ENCODE data around the gene FANK1.
"Not testable (repeated sequence)": the region's sequence is repeated elsewhere in the genome, so short reads cannot be mapped to it uniquely, and the experiment has no call there.

Gene FANK1

DNA sequence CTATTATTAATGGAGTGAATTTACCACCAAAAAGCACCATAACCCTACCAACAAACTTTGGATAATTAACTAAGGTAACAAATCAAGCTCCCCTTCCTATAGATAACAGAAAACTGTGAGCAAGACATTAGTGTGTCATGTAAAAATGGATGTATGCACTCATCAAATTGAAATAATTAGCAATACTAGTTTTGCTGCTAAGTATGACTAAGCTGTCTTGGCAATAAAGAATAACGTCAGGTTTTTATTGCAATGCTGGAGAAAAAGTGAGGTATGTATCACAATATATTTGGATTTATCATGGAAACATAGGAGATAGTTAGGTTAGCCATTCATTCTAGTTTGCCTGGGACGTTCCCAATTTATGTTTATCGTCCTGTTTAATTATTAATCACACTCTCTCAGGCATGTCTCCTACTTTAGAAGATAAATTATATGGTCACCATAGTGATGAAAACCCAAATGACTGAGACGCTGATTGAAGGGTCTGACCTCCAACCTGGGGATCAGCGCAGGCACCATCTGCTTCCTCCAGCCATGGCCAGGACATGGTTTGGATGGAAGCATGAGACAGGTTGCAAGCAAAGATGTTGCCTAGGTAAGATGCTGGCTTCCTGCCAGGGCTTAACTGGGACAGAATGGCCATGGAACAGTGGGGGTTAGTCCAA is 125.6 kb downstream of the FANK1 start:
- no peak for DNase-seq (ENCODE audit: low spot score)

- no peak for DNase-seq (ENCODE audit: low spot score)
These were observed 126.5 kb downstream of the FANK1 start for GRCh38 chr10:126022841-126023240.

- no peak for DNase-seq (ENCODE audit: low spot score)
These were observed 131.3 kb downstream of the FANK1 start for GRCh38 chr10:126027692-126028091.

GRCh38 chr10:126029999-126030398 is 133.6 kb downstream of the FANK1 start:
- no peak for DNase-seq (ENCODE audit: low spot score)

GRCh38 chr10:126034586-126034985 is 138.2 kb downstream of the FANK1 start:
- no peak for DNase-seq (ENCODE audit: low spot score)

DNA sequence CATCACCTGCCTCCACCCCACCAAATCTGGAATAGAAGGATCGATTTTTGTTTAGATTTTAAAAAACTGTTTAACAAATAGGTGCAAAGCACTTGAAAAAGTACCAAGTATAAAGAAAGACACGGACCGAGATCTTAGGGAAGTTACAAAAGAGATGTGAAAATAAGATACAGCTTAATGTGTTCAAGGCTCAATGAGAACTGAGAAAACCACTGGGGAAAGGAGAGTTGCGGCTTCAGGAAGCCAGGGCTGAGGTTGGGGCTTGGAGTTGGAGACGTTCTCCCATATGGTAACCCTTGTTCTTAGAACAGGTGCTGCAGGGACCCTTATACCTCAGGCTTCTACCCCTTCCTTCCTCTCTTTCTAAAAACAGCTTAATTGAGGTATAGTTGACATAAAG is 140.2 kb downstream of the FANK1 start:
- DNase-seq (ENCODE audit: low spot score): no peak

- no peak for DNase-seq (ENCODE audit: low spot score)
These were observed 141.6 kb downstream of the FANK1 start for GRCh38 chr10:126037946-126038345.

GRCh38 chr10:126041117-126041516 is 144.8 kb downstream of the FANK1 start:
- no peak for DNase-seq (ENCODE audit: low spot score)

DNA sequence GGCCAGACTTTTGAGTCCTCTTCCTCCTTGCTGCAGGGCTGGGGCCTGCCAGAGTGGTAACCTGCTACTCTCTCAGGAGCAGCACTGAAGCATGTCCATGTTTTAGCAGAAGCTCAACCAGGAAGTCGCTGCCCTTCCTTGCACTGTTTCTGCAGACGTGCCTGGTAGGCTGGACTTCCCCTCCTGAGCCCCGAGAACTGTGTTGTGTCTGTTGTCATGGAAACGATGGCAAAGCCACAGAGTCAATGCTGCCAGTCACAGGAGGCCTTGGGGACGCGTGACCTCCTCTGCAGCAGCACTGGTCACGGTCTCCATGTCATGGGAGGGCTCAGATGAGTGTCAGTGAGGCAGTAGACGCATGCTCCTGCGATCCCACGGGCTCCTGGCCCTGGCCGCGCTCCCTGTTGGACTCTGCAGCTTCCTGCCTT is 145.5 kb downstream of the FANK1 start:
- DNase-seq (ENCODE audit: low spot score): peak; percentile 47

- DNase-seq (ENCODE audit: low spot score): no peak
These were observed 146.0 kb downstream of the FANK1 start for GRCh38 chr10:126042354-126042753.

DNA sequence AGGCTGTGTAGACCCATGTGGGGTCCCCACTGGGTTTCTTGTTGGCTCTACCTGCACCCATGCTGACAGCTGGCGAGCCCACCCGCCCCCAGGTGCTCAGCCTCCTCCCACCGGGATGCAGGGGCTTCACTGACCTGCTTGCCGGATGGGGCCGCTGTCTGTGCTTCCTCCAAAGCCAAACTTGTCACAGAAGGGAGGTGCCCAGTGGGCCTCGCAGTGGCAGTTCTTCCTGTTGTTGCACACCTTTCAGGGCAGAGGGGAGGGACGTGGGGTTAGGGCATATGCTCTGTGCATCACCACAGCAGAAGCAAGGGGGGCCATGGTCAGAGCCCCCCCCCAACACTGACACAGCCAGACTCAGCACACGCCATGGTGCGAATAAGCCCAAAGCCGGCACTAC is 146.5 kb downstream of the FANK1 start:
- no peak for DNase-seq (ENCODE audit: low spot score)

DNA sequence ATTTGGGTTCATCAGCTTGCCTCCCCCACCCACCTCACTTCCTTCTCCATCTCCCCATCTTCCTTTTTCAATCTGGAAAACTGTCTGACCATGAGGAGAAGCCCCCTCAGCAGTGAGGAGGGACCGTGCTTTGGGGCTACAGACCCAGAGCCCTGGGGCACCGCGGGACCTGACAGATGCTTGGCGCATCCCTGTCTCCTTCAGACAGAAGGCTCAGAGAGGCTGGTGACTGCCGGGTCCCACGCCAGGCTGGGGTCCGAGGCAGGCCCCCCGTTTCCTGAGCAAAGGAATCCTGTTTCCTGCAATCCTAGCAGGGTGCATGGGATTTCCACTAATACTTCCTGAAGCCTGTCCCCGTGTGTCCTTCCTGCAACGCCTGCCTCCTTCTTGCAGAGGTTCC is 147.0 kb downstream of the FANK1 start:
- DNase-seq (ENCODE audit: low spot score): no peak

- no peak for DNase-seq (ENCODE audit: low spot score)
These were observed 149.5 kb downstream of the FANK1 start for GRCh38 chr10:126045861-126046260.

DNA sequence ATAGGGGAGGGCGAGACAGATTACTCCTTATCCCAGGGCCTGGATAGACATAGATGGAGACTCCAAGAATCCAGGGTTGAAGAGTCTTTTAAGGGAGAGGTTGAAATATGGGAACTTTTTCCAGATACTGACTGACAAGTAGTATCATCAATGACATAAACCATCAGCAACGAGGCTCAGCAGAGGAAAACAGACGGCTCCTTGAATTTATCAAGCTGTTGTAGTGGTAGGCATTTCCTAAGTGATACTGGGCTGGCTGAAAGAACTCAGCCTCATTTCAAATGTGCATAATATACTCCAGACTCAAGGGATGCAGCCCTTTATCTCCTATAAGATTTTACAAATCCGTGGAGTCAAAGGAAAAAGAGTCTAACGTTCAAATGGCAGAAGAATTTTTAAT is 150.5 kb downstream of the FANK1 start:
- no peak for DNase-seq (ENCODE audit: low spot score)

DNA sequence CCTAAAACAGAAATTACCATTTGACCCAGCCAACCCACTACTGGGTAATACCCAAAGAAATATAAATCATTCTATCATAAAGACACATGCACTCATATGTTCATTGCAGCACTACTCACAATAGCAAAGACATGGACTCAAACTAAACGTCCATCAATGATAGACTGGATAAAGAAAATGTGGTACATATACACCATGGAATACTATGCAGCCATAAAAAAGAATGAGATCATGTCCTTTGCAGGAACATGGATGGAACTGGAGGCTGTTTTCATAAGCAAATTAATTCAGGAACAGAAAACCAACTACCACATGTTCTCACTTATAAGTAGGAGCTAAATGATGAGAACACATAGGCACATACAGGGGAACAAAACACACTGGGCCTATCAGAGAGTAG is 151.4 kb downstream of the FANK1 start:
- not testable (repeated sequence) for DNase-seq (ENCODE audit: low spot score)

DNA sequence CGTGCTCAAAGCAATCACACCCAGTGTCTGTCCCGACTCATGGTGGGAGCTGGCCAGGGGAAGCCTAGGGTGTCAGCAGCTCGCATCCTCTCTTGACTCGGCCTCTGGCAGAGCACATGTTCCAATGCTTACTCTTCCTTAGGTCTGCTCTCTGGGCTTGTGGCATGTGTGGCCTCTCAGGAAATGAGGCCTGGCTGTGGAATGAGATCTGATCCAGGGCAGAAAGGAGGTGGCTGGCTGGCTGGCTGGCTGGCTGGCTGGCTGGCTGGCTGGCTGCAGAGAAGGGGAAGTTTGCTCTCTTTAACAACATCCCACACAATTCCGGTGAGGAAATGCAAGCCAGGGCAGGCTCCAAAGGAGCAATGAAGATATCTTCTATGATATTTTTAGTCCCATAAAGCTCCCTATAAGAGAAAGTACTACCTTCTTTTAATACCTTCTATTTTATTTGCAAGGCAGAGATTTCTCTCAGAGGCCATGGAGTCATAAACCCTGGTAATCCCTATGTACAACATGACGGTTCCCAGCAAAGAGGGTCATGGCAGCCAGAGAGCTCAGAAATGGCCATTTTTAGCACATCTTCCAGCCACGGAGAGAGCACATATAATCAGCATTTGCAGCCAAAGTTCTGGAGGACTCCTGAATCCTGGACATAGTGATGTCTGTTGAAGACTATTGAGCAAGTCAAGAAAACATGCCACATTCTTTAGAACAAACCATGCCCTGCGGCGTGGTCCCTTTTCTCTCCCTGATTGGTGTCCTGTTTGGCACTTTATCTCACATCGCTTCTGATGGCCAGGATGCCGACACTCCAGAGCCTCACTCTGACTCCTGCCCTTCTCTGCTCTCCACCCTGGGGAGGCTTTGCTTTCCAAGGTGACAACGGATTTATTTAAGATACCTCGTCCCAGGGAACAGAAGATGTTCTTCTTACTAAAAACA is 153.7 kb downstream of the FANK1 start:
- DNase-seq (ENCODE audit: low spot score): no peak

DNA sequence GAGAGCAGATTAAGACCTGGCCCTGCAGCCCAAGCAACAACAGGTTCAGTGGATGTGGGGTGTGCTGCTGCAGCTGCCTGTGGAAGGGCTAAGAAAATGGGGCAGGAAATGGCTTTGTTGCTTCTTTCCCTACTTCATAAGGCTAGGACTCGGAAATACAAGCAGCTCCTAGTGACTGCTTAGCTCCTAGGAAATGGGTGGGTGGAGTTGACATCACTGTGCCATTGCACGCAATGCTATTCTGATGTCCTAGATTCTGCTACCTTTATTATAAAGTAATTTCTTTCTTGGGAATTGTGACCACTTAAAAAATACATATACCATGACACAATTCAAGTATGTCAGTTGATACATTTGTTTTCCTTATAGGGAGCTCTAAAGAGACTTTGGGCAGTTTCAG is 155.8 kb downstream of the FANK1 start:
- no peak for DNase-seq (ENCODE audit: low spot score)

GRCh38 chr10:126054191-126054590 is 157.8 kb downstream of the FANK1 start:
- no peak for DNase-seq (ENCODE audit: low spot score)

- DNase-seq (ENCODE audit: low spot score): no peak
These were observed 161.1 kb downstream of the FANK1 start for GRCh38 chr10:126057494-126057893.

DNA sequence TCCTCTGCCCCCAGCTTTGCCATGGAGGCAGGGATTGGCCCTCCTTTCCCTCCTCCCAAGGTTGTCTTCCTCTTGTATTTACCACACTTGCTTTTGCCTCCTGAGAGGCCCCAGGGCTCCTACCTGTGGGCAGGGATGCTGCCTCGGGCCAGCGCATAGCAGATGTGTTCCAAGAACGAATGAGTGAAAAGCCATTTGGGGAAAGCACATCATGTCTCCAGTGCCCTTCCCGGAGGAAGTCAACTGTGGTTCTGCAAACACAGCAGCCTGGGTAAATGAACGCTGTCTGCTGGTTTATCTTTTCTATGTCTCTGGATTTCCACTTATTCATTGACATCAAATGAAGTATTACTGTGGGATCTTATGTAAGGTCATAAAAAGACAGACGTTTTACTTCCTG is 161.7 kb downstream of the FANK1 start:
- no peak for DNase-seq (ENCODE audit: low spot score)

GRCh38 chr10:126058507-126058906 is 162.1 kb downstream of the FANK1 start:
- peak; percentile 13 for DNase-seq (ENCODE audit: low spot score)

All from SK-N-DZ (cell line).